Neural cell (in vitro differentiated cells): ENCODE results near the gene PHACTR1.

Source experiments
- CTCF ChIP-seq: fragments of 450-650 bp; IDR thresholded peaks from 2 replicates; pipeline ENCODE4 v1.5.1; 2014; ENCODE audit warnings: antibody characterized with exemption, mild to moderate bottlenecking, moderate library complexity; ENCODE audit not compliant: poor library complexity, severe bottlenecking
- EZH2 ChIP-seq: fragments of 200-600, 300-800 bp; shearing (Covaris generic), sonication (generic); IDR thresholded peaks from 2 replicates; pipeline ENCODE4 v1.6.1; 2014; ENCODE audit warnings: antibody characterized with exemption, low read length, borderline replicate concordance, mild to moderate bottlenecking; ENCODE audit not compliant: insufficient read depth, poor library complexity, severe bottlenecking
- POLR2AphosphoS5 ChIP-seq: IDR thresholded peaks from 2 replicates; pipeline ENCODE4 v1.6.1; 2012

- no peak for TF ChIP-seq CTCF
- TF ChIP-seq EZH2, result no peak
- TF ChIP-seq POLR2AphosphoS5, result no peak
These were observed 158.5 kb downstream of the PHACTR1 start for GRCh38 chr6:12875051-12875450.
